SK-N-SH (cell line): ENCODE measurements around the gene VWA3B. TPM values are rescaled to one million over a fixed set of nuclear protein-coding genes. Genes with fewer than 3 reads are reported as not detected.

Experiments
- CTCF ChIA-PET: fragments of 300-600, 350-600 bp; formaldehyde crosslinking; extraction: SDS; loops from one replicate; lab custom pipeline; 2021; lab: Yijun Ruan, JAX
- POLR2A ChIA-PET: fragments of 350-600 bp; sonication (Branson Sonifier 250); formaldehyde crosslinking; extraction: SDS; loops from one replicate; lab custom pipeline; 2020; ENCODE audit warnings: antibody characterized with exemption, inconsistent platforms; lab: Yijun Ruan, JAX
- DNase-seq: peaks from one replicate; pipeline ENCODE4 v3.0.0; 2012
- H2AFZ ChIP-seq: fragments of 200-600 bp; sonication (generic); 2 replicates; pipeline ENCODE4 v1.8.1; 2016; ENCODE audit warnings: antibody characterized with exemption, mild to moderate bottlenecking, low read depth
- H3F3A ChIP-seq: fragments of 200-600 bp; sonication (generic); replicated peaks from 2 replicates; pipeline ENCODE3; 2016; ENCODE audit warnings: antibody characterized with exemption, mild to moderate bottlenecking; ENCODE audit not compliant: insufficient read depth
- H3K27ac ChIP-seq, 2 experiments: fragments of 200-500 bp in 1 of 2; fragments of 200-600 bp in 1 of 2; sonication (Bioruptor generic) in 1 of 2; sonication (generic), shearing (Covaris generic) in 1 of 2; 2 replicates each; pipeline versions ENCODE4 v1.5.1 to v1.6.1; 2014 to 2016; ENCODE audit warnings: low read depth in 2 of 2, inconsistent platforms in 1 of 2, low read length in 1 of 2, mild to moderate bottlenecking in 1 of 2, mixed read lengths in 1 of 2
- H3K27me3 ChIP-seq: fragments of 200-600 bp; sonication (generic), shearing (Covaris generic); 2 replicates; pipeline ENCODE4 v1.6.1; 2016; ENCODE audit warnings: mixed run types; ENCODE audit not compliant: insufficient read depth
- H3K36me3 ChIP-seq, 2 experiments: fragments of 200-500 bp in 1 of 2; fragments of 200-600 bp in 1 of 2; sonication (Bioruptor generic) in 1 of 2; sonication (generic) in 1 of 2; replicated peaks in 1 of 2; 2 replicates each; pipeline versions ENCODE3 to v1.5.1; 2014 to 2016; ENCODE audit warnings: low read length in 1 of 2, mild to moderate bottlenecking in 1 of 2; ENCODE audit not compliant: insufficient read depth in 2 of 2, control insufficient read depth in 1 of 2
- H3K4me1 ChIP-seq, 2 experiments: fragments of 200-500 bp in 1 of 2; fragments of 200-600 bp in 1 of 2; sonication (Bioruptor generic) in 1 of 2; sonication (generic), shearing (Covaris generic) in 1 of 2; 2 replicates each; pipeline versions ENCODE4 v1.5.1 to v1.6.1; 2014 to 2016; ENCODE audit warnings: low read depth in 1 of 2, low read length in 1 of 2, mixed run types in 1 of 2; ENCODE audit not compliant: insufficient read depth in 2 of 2, control insufficient read depth in 1 of 2
- H3K4me2 ChIP-seq: fragments of 200-600 bp; sonication (generic), shearing (Covaris generic); 2 replicates; pipeline ENCODE4 v1.6.1; 2017; ENCODE audit warnings: mixed run types
- H3K4me3 ChIP-seq, 2 experiments: fragments of 200-500 bp in 1 of 2; fragments of 200-600 bp in 1 of 2; sonication (Bioruptor generic) in 1 of 2; sonication (generic), shearing (Covaris generic) in 1 of 2; 2 replicates each; pipeline versions ENCODE4 v1.5.1 to v1.8.1; 2014 to 2016; ENCODE audit warnings: low read depth in 2 of 2, inconsistent platforms in 1 of 2, low read length in 1 of 2, mild to moderate bottlenecking in 1 of 2, mixed read lengths in 1 of 2, moderate library complexity in 1 of 2
- H3K79me2 ChIP-seq: fragments of 200-600 bp; sonication (generic); 2 replicates; pipeline ENCODE4 v1.8.1; 2017; ENCODE audit warnings: mild to moderate bottlenecking; ENCODE audit not compliant: insufficient read depth
- H3K9ac ChIP-seq: fragments of 200-600 bp; sonication (generic); 2 replicates; pipeline ENCODE4 v1.6.1; 2017; ENCODE audit warnings: mixed run types
- H3K9me2 ChIP-seq: fragments of 200-600 bp; sonication (generic); 2 replicates; pipeline ENCODE4 v1.6.1; 2017; ENCODE audit warnings: mixed run types
- H3K9me3 ChIP-seq: fragments of 200-600 bp; sonication (generic); 2 replicates; pipeline ENCODE4 v1.6.1; 2017; ENCODE audit warnings: mixed run types, mild to moderate bottlenecking, moderate library complexity
- H4K20me1 ChIP-seq: fragments of 200-600 bp; sonication (generic); 2 replicates; pipeline ENCODE4 v1.6.1; 2017; ENCODE audit warnings: mild to moderate bottlenecking, mixed run types; ENCODE audit not compliant: insufficient read depth
- ELF1 ChIP-seq: IDR thresholded peaks from 2 replicates; pipeline ENCODE4 v1.4.0; 2012
- FOXJ3 ChIP-seq: sonication (generic); formaldehyde crosslinking; IDR thresholded peaks from 2 replicates; pipeline ENCODE4 v1.5.1; 2020; ENCODE audit warnings: mild to moderate bottlenecking, missing genetic modification reagents
- FOXM1 ChIP-seq: IDR thresholded peaks from 2 replicates; pipeline ENCODE4 v1.4.0; 2012; ENCODE audit warnings: low read depth, mild to moderate bottlenecking
- GABPA ChIP-seq: IDR thresholded peaks from 2 replicates; pipeline ENCODE4 v1.4.0; 2012; ENCODE audit warnings: low read depth, mild to moderate bottlenecking
- JUND ChIP-seq: IDR thresholded peaks from 2 replicates; pipeline ENCODE4 v1.4.0; 2012
- NFIC ChIP-seq: IDR thresholded peaks from 2 replicates; pipeline ENCODE4 v1.4.0; 2012; ENCODE audit warnings: borderline replicate concordance
- RAD21 ChIP-seq: IDR thresholded peaks from 2 replicates; pipeline ENCODE4 v1.6.1; 2012; ENCODE audit warnings: mild to moderate bottlenecking, low read length
- REST ChIP-seq: IDR thresholded peaks from 2 replicates; pipeline ENCODE4 v1.6.1; 2012; ENCODE audit warnings: mild to moderate bottlenecking, low read depth, low read length, moderate library complexity
- SIN3A ChIP-seq: IDR thresholded peaks from 2 replicates; pipeline ENCODE4 v1.6.1; 2012; ENCODE audit warnings: low read depth, mild to moderate bottlenecking, low read length, moderate library complexity, borderline replicate concordance
- TAF1 ChIP-seq: IDR thresholded peaks from 2 replicates; pipeline ENCODE4 v1.6.1; 2012; ENCODE audit warnings: low read depth, mild to moderate bottlenecking, low read length, moderate library complexity, borderline replicate concordance
- USF1 ChIP-seq: IDR thresholded peaks from 2 replicates; pipeline ENCODE4 v1.4.0; 2012; ENCODE audit warnings: low read depth, borderline replicate concordance
- YY1 ChIP-seq: IDR thresholded peaks from 2 replicates; pipeline ENCODE4 v1.4.0; 2012; ENCODE audit warnings: low read depth, mild to moderate bottlenecking
- WGBS: methylation state at CpG from one replicate; pipeline ENCODE4 v1.1.6; 2017; ENCODE audit warnings: low lambda C conversion rate; 5-methylcytosine and 5-hydroxymethylcytosine counted together
- polyA plus RNA-seq, 3 experiments: library from polyadenylated mRNA; depleted of rRNA; stranded (reverse); fragments of >200 nt; gene quantifications; 2 replicates each; pipeline ENCODE4 v1.2.3, GENCODE V29; 2012
- TF ChIP-seq, protein P1 (sequence below): IDR thresholded peaks from 2 replicates; pipeline ENCODE4; 2012
- TF ChIP-seq, protein P2 (sequence below): IDR thresholded peaks from 2 replicates; pipeline ENCODE4 v1.4.0; 2012; ENCODE audit warnings: low read depth
- TF ChIP-seq, protein P3 (sequence below): fragments of 150-350 bp; IDR thresholded peaks from 2 replicates; pipeline ENCODE4 v1.6.1; 2016; ENCODE audit warnings: mild to moderate bottlenecking, low read depth, low read length
- TF ChIP-seq, protein P4 (sequence below): fragments of 150-350 bp; IDR thresholded peaks from 2 replicates; pipeline ENCODE4 v1.6.1; 2017; ENCODE audit warnings: antibody characterized with exemption, low read length, low read depth, borderline replicate concordance

VWA3B gene
- polyA plus RNA-seq, 1 of the 3 experiments (the other 2 are of a cell fraction), result not detected

DNA sequence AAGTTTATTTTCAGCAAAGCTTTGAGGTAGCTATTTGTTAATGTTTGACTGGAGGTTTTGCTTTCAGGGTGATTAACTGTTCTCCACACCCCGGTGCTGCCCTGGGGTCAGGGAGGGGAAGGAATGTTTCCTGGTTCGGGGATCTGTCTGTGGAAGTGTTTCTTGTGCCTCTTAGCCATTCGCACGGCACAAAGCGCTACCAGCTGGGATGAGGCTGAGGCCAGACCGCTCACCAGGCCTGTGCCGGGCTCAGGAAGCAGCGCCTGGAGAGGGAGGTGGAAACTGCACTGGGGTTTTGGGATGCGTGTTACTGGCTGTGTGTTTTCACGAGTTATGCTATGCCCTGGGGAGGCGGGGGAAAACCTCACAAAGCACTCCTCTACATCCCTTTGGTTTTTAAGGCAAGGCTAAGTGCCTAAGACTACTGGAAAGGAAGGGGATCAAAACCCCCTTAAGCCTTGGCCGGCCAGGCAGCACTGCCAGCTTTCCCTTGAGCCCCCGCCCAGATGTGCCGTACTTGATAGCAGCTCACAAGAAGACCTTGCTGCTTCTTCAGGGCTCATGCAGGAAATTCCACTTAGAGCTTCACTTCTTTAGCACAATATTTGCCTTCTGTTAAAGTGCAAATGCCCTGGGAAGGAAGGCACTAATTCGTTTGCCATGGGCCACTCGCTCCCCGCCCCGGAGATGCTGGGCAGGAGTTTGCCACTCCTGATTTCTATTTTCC is 193.6 kb downstream of the VWA3B start:
- H3K36me3 ChIP-seq, result no peaks in the 10 kb centered on the region
- H3K9me2 ChIP-seq, result no peaks in the 10 kb centered on the region
- H3K4me3 ChIP-seq, result no peak overlapping the region
- 62% methylated on average over 11 of the region's 18 CpGs for WGBS
- no peaks in the 10 kb centered on the region for H4K20me1 ChIP-seq
- H3K9ac ChIP-seq, result no peak overlapping the region
- no peak for TF ChIP-seq SIN3A
- no peak for TF ChIP-seq NFIC
- no peak for TF ChIP-seq ELF1
- TF ChIP-seq FOXJ3 (CRISPR knock-in tag), result no peak
- TF ChIP-seq, protein P1, sequence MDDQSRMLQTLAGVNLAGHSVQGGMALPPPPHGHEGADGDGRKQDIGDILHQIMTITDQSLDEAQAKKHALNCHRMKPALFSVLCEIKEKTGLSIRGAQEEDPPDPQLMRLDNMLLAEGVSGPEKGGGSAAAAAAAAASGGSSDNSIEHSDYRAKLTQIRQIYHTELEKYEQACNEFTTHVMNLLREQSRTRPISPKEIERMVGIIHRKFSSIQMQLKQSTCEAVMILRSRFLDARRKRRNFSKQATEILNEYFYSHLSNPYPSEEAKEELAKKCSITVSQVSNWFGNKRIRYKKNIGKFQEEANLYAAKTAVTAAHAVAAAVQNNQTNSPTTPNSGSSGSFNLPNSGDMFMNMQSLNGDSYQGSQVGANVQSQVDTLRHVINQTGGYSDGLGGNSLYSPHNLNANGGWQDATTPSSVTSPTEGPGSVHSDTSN, result no peak
- TF ChIP-seq JUND, result no peak
- no peak for TF ChIP-seq RAD21
- TF ChIP-seq, protein P2, sequence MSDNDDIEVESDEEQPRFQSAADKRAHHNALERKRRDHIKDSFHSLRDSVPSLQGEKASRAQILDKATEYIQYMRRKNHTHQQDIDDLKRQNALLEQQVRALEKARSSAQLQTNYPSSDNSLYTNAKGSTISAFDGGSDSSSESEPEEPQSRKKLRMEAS, result no peak
- no peak for TF ChIP-seq TAF1
- no peak for TF ChIP-seq GABPA
- no peak for TF ChIP-seq YY1
- TF ChIP-seq REST, result no peak
- no peak for TF ChIP-seq FOXM1
- TF ChIP-seq, protein P3, sequence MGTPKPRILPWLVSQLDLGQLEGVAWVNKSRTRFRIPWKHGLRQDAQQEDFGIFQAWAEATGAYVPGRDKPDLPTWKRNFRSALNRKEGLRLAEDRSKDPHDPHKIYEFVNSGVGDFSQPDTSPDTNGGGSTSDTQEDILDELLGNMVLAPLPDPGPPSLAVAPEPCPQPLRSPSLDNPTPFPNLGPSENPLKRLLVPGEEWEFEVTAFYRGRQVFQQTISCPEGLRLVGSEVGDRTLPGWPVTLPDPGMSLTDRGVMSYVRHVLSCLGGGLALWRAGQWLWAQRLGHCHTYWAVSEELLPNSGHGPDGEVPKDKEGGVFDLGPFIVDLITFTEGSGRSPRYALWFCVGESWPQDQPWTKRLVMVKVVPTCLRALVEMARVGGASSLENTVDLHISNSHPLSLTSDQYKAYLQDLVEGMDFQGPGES, result no peak
- TF ChIP-seq, protein P4, sequence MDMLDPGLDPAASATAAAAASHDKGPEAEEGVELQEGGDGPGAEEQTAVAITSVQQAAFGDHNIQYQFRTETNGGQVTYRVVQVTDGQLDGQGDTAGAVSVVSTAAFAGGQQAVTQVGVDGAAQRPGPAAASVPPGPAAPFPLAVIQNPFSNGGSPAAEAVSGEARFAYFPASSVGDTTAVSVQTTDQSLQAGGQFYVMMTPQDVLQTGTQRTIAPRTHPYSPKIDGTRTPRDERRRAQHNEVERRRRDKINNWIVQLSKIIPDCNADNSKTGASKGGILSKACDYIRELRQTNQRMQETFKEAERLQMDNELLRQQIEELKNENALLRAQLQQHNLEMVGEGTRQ, result no peak
- no peak for TF ChIP-seq USF1
- H3K27ac ChIP-seq, result no peak overlapping the region
- H3K79me2 ChIP-seq, result no peaks in the 10 kb centered on the region
- H3K27me3 ChIP-seq, result no peaks in the 10 kb centered on the region; the same call in 1 of the 2 replicates
- CTCF ChIA-PET, result interaction anchor here (4.2 kb wide), 1 partner anchor 11 kb away, joined by 26 read pairs; no protein-coding TSS in a partner anchor
- H3K9me3 ChIP-seq, result no peaks in the 10 kb centered on the region
- H3F3A ChIP-seq, result no peaks in the 10 kb centered on the region
- POLR2A ChIA-PET, result no interaction called here
- no peak for DNase-seq
- no peak overlapping the region for H3K4me2 ChIP-seq
- H3K4me1 ChIP-seq, result peaks cover 0 to 9% of the 10 kb centered on the region in 2 experiments; a peak in 1 of 4 replicates
- H2AFZ ChIP-seq, result no peak overlapping the region
